ENCODE results near the gene SNAPC2. TPM values are rescaled to one million over a fixed set of nuclear protein-coding genes. Genes with fewer than 3 reads are reported as not detected.

Gene SNAPC2
- total RNA-seq, 2 donors from 2014 or later: 14.1 to 16.5 TPM

DNA sequence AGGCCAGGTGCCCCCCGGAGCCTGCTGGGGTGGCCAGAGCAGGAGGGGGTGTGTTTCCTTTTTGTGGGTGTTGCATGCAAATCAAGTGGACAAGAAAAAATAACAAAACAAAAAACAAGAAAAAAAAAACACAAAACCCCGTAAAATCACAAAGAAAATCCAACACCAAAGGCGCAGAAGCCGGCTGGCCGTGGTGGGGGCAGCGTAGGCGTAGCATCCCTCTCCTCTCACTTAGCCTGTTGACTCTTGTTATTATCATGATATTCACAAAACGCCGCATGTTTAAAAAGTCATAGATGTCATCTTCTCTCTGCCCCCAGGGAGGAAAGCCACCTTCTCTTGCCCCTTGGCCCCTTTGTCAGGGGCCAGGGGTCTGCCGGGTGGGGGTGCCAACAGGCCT lies 6.5 kb upstream of the SNAPC2 start:
- TF ChIP-seq, protein P1, sequence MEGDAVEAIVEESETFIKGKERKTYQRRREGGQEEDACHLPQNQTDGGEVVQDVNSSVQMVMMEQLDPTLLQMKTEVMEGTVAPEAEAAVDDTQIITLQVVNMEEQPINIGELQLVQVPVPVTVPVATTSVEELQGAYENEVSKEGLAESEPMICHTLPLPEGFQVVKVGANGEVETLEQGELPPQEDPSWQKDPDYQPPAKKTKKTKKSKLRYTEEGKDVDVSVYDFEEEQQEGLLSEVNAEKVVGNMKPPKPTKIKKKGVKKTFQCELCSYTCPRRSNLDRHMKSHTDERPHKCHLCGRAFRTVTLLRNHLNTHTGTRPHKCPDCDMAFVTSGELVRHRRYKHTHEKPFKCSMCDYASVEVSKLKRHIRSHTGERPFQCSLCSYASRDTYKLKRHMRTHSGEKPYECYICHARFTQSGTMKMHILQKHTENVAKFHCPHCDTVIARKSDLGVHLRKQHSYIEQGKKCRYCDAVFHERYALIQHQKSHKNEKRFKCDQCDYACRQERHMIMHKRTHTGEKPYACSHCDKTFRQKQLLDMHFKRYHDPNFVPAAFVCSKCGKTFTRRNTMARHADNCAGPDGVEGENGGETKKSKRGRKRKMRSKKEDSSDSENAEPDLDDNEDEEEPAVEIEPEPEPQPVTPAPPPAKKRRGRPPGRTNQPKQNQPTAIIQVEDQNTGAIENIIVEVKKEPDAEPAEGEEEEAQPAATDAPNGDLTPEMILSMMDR (IDR thresholded peaks at IDR 0.05): no peak
- H3K27ac ChIP-seq: no peak overlapping the region
- no peak for DNase-seq (ENCODE audit: low spot score)
- no peaks in the 10 kb centered on the region for H3K9me3 ChIP-seq
- H3K4me1 ChIP-seq: peaks cover 0 to 26% of the 10 kb centered on the region in 2 donors
- H3K4me3 ChIP-seq: no peak overlapping the region
- H3K36me3 ChIP-seq: peaks cover 36% of the 10 kb centered on the region
- H3K27me3 ChIP-seq: peaks cover 0 to 15% of the 10 kb centered on the region in 2 donors

DNA sequence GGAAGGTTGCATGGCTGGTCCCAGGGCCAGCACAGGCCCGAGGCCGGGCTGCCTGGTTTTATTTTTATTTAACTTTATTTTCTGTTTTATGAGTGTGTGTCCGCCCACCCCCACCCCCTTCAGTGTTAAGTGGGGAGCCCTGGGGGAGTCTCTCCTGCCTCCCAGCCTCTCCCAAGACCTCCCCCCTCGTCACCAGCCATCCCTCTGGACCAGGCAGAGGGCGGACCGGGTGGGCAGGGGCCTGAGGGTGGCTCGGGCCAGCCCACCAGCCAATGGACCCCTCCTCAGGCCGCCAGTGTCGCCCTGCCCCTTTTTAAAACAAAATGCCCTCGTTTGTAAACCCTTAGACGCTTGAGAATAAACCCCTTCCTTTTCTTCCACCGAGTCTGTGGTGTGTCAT lies 6.0 kb upstream of the SNAPC2 start:
- H3K9me3 ChIP-seq: no peaks in the 10 kb centered on the region
- peaks cover 0 to 15% of the 10 kb centered on the region in 2 donors for H3K27me3 ChIP-seq
- TF ChIP-seq, protein P1 (IDR thresholded peaks at IDR 0.05): no peak
- H3K4me3 ChIP-seq: no peak overlapping the region
- H3K36me3 ChIP-seq: peaks cover 36% of the 10 kb centered on the region
- no peak overlapping the region for H3K27ac ChIP-seq
- peaks cover 0 to 27% of the 10 kb centered on the region in 2 donors for H3K4me1 ChIP-seq
- DNase-seq (ENCODE audit: low spot score): no peak

DNA sequence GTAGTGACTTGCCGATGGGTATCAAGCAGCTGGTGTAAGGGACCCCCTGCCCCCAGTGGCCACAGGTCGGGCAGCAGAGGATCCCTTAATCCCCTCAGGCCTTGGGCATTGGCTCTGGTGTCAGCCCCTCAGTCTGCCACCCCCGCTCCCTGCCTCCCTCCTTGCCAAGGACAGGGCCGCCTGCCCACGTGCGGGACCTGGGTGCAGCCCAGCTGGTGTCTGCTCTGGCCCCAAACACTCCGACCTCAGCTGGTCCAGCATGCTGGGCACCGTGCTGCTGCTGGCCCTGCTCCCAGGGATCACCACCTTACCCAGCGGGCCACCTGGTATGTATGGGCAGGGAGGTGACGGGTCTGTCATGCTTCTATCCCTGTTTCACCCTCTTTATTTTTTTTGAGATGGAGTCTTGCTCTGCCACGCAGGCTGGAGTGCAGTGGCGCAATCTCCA lies 5.5 kb upstream of the SNAPC2 start, which contains the start of gene TGFBR3L:
Gene TGFBR3L, plus strand, starts transcription at position 233 of the 448 bp plus-strand sequence.
- Histone ChIP-seq H3K27ac (no peak within 1 kb of the TSS), H3K9me3 (no peaks in the 10 kb centered on the region), H3K4me1 (peaks cover 0 to 32% of the 10 kb centered on the region in 2 donors), H3K4me3 (no peak within 1 kb of the TSS), H3K27me3 (peaks cover 0 to 15% of the 10 kb centered on the region in 2 donors), H3K36me3 (peaks cover 35% of the 10 kb centered on the region)
- no peak for DNase-seq (ENCODE audit: low spot score)
- TF ChIP-seq, protein P1 (IDR thresholded peaks at IDR 0.05): no peak

DNA sequence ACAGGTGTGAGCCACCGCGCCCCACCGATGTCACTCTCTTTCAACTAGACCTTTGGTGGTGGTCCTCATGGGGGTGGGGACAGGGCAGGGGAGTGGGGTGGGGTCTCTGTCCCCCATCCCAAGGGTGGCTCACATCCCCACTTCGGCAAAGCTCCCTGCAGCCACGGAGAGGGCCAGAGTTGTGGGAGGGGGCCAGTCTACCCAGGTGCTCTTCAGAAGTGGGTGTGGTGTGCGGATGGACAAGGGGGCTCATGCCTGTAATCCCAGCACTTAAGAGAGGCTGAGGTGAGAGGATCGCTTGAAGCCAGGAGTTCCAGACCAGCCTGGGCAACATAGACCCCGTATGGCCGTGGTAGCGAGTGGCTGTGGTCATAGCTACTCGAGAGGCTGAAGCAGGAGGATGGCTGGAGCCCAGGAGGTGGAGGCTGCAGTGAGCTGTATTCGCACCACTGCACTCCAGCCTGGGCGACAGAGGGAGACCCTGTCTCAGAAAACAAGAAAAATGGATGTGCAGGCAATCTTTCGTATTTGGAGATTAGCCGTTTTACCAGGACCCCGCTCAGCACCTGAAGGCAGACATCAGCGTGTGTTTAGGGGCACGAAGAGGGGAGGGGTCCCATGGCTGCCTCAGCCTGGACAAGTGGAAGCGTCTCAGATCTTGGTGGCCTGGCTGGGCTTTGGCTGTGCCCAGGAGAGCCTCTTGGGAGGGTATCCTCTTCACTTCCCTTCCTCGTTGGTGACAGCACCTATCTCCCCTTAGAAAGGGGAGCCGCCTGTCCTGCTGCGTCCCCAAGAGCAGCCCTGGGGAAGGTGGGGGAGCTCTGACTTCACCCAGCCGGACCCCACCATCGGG lies 4.7 kb upstream of the SNAPC2 start:
- Histone ChIP-seq H3K36me3 (peaks cover 27% of the 10 kb centered on the region), H3K4me3 (peak overlapping the region; percentile 35 to 47), H3K27me3 (peaks cover 0 to 15% of the 10 kb centered on the region in 2 donors), H3K4me1 (peaks cover 0 to 36% of the 10 kb centered on the region in 2 donors), H3K9me3 (no peaks in the 10 kb centered on the region), H3K27ac (no peak overlapping the region)
- TF ChIP-seq, protein P1 (IDR thresholded peaks at IDR 0.05): no peak
- no peak for DNase-seq (ENCODE audit: low spot score)

DNA sequence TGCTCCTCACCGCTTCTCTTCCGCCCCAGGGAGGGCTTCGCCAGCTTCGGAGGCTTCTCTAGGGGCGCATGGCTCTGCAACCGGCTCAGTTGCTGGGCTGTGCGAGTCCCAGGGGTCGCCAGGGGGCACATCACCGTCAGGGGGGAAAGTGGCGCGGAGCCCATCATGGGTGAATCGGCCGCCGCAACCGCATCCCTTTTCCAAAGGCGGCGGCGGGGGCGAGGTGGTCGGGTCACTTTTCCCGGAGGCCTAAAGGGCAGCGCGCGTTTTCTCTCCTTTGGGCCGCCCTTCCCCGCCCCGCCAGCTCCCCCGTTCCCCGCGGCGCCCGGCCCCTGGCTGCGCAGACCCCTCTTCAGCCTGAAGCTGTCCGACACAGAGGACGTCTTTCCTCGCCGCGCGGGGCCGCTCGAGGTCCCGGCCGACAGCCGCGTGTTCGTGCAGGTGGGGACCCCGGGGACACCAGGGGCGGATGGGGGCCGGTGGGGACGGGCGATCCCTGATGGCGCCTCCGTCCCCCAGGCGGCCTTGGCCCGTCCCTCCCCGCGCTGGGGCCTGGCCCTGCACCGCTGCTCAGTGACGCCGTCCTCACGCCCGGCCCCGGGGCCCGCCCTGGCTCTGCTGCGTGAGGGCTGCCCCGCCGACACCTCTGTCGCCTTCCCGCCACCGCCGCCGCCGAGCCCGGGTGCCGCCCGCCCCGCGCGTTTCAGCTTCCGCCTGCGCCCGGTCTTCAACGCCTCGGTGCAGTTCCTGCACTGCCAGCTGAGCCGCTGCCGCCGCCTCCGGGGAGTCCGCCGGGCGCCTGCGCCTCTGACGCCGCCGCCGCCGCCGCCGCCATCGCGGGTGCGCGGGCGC lies 3.8 kb upstream of the SNAPC2 start:
- TF ChIP-seq, protein P1 (IDR thresholded peaks at IDR 0.05): no peak
- Histone ChIP-seq H3K27me3 (peaks cover 0 to 15% of the 10 kb centered on the region in 2 donors), H3K9me3 (no peaks in the 10 kb centered on the region), H3K4me3 (peak overlapping the region; percentile 35 to 47), H3K36me3 (peaks cover 18% of the 10 kb centered on the region), H3K4me1 (peaks cover 0 to 42% of the 10 kb centered on the region in 2 donors), H3K27ac (peak overlapping the region; percentile 66 to 86)
- no peak for DNase-seq (ENCODE audit: low spot score)
